Muscle of arm (tissue), 14 donors: ENCODE results near the gene LRCOL1. TPM values are rescaled to one million over a fixed set of nuclear protein-coding genes. Genes with fewer than 3 reads are reported as not detected.

Experiments used
- DNase-seq: peaks from one replicate; pipeline ENCODE4 v3.0.0-alpha.2; 2013
- long read RNA-seq, 11 donors: transcript quantifications; one replicate each; lab custom pipeline, GENCODE V29; 2026
- polyA plus RNA-seq, 12 donors: library from polyadenylated mRNA; unstranded; fragments of 120-200 nt; gene quantifications; one replicate each; pipeline ENCODE4 v1.2.1, GENCODE V29; 2013; ENCODE audit not compliant: insufficient read length in 12 of 12

Gene LRCOL1
- under 1 TPM in 7 of 12 donors, not detected in 5; 0.24 to 0.52 (median 0.42) TPM for polyA plus RNA-seq
- long read RNA-seq, donor 1, result 0 reads
- long read RNA-seq, donor 2, result 0 reads
- long read RNA-seq, donor 3, result 0 reads
- long read RNA-seq, donor 4, result 0 reads
- long read RNA-seq, donor 5, result 0 reads
- long read RNA-seq, donor 6, result 0 reads
- long read RNA-seq, donor 7, result 0 reads
- long read RNA-seq, donor 8, result 0 reads
- long read RNA-seq, donor 9, result 0 reads
- long read RNA-seq, donor 10, result 0 reads
- long read RNA-seq, donor 11, result 0 reads

DNA sequence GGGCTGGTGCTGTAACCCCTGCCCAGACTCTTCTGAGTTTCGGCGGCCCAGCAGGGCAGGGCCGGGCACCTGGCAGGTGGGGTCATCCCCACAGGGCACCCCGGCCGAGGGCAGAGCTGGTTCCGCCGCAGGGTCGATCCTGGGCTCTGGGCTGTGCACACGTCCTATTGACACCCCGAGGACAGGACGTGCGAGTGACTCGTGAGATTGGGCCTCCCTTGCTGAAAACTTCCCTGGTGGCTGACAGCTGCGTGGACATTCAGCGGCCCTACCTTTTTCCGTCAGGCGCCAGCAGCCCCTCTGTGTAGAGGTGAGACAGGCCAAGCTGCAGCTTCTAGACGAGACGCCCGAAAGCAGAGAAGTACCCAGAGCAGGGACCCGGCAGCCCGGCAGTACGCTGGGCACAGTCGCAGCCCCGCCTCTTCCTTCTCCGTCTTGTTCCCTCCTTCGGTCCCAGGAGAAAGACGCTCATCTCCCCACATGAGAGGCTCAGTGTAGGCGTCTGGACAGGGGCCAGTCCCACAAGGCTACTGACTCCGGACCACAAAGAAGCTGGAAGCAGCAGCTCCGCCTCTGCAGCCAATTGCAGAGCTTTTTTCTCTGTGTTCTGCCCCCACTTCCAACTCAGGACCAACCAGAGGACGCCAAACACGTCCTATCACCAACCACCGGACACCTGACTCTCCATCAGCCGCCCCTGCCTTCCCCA, at the start of gene LRCOL1:
TSS of gene LRCOL1 (minus strand) at position 532 of the 709 bp plus-strand sequence. CDS start 4,331 bp downstream, outside the sequence.
- no peak for DNase-seq

DNA sequence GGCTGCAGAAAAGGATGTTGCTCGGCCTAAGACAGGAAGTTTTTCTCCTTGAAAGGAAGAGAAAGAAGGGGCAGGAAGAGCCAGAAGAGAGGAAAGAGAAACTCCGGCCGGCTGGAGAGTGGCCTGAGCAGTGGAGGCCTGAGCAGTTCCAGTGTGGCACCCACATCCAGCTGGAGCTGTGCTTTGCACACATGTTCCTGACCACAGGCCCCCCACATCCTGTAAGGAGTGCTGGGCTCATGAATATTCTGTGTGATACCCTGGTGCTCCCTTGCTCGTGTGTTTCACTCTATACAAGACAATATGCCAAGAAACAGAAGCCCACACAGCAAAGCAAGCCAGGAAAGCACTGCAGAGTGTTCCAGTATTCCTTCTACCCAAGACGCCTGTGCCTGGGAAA, 49.7 kb upstream of the LRCOL1 start:
- no peak for DNase-seq

DNA sequence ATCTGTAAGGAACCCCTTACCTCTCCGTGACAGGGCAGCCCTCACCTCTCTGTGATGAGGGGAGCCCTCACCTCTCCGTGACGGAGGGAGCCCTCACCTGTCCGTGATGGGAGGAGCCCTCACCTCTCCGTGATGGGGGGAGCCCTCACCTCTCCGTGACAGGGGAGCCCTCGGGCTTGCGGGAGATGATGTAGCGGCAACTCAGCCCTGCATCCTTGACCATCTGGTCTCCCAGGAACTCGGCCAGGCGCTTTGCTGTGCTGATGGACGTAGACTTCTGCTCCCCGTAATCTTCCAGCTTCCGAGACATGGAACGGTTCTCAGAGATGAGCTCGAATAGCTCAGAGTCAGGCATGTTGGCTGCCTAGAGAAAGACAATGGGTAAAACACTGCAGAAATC, 48.8 kb upstream of the LRCOL1 start:
- no peak for DNase-seq

DNA sequence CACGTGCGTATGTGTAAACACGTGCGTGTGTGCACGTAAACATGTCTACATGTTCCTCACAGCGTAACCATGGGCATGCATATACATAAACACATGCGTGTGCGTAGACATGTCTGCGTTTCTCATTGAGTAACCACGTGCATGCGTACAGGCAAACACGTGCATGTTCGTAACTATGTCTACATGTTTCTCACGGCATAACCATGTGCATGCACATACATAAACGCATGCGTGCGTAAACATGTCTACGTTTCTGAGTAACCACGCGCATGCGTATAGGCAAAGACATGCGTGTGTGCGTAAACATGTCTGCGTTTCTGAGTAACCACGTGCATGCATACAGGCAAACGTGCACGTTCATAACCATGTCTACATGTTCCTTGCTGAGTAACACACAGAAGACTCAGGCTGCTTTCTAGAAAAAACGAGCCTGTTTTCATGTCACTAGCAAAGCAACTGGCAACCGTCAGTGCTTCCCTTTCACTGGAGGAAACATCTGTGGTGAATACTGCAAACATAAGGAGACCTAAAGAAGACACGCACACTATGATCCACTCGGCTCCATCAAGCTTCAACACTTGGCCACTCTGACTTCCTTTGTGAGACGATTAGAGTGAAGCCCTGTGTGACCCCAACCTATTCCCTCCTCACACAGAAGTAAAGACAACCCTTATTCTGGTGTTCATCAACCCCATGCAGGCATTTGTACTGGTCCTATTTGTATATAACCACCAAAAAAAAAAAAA, 47.9 kb upstream of the LRCOL1 start:
- DNase-seq, result no peak

DNA sequence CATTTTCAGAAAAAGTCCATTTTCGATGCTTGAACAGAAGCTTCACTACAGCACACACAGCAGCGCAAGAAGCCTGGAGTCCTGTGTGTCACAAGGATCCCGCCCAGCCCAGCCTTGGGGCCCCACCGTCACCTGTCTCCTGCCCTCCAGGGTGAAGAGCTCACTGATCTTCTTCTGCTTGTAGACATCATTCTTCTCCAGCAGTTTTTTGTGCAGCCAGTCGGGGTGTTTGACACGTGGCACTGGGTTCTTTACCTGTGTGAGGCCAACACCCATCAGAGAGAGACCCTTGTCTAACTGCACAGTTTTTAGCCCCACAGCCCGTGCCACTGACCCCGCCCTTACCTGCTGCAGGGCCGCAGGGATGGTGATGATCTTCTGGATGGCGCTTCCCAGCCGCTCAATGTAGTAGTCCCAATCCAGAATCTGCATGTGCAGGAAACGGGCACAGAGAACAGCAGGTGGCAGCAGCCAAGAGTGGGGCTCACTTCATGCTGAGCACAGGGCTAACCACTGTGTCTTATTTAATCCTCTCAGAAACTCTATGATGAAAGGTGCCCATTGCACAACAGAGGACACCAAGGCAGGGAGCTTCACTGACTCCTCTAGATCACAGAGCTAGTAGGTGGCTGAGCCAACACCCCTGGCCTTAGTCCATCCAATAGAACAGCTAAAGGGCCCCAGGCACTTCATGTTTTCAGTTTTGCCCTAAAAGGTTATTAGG, 46.8 kb upstream of the LRCOL1 start:
- no peak for DNase-seq

DNA sequence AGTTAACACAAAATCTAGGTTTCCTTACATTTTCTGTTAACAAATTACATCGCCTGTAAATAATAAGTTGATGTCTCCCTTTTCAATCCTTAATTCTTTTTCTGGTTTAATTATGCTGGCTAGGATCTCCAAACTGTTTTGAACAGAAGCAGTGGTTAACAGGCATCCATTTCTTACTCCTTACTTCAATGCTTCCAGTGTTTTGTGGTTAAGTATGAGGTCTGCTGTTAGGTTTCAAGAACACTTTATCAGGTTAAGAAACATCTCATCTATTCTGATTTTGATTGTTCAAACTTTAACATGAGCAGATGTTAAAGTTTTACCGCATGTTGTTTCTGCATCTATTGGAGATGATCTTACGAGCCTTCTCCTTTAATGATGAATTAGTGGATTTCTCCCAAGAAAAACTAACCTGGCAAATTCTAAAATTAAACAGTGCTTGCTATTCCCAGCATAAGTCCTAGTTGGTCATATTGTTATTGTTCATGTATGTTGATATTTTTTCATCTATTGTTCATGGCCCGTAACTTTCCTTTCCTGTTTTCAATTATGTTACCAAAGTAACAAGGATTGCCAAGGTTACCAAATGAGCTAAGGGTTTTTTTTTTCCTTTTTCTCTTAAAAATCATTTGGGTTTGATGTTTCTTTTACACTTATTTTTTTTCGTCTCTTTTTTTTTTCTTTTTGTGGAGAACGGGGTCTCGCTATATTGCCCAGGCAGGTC, 43.3 kb upstream of the LRCOL1 start:
- no peak for DNase-seq

DNA sequence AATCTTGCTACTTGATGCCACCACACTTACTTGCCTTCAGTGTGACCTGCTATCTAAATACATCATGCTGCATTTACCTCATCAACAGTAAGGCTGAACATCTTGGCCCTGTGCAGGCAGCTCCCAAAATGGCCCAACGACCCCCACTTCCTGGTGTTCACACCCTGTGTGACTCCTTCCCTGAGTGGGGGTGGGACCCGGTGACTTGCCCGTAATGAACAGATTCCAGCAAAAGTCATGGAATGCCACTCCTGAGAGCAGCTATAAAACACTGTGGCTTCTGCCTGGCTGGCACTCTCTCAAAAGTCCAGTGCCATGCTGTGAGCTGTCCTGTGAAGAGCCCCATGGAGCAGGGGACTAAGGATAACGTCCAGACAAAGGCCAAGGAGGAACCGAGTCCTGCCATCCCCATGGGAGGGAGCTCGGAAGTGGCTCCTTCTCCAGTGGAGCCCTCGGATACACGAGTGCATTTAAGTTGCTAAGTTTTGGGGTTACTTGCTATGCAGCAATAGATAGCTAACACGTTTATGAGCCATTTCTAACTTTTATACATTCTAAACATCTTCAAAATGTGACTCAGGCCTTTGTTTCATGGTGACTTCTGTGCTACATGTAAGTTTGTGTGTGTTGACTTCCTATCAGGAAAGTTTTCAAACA, 41.2 kb upstream of the LRCOL1 start:
- DNase-seq, result no peak

DNA sequence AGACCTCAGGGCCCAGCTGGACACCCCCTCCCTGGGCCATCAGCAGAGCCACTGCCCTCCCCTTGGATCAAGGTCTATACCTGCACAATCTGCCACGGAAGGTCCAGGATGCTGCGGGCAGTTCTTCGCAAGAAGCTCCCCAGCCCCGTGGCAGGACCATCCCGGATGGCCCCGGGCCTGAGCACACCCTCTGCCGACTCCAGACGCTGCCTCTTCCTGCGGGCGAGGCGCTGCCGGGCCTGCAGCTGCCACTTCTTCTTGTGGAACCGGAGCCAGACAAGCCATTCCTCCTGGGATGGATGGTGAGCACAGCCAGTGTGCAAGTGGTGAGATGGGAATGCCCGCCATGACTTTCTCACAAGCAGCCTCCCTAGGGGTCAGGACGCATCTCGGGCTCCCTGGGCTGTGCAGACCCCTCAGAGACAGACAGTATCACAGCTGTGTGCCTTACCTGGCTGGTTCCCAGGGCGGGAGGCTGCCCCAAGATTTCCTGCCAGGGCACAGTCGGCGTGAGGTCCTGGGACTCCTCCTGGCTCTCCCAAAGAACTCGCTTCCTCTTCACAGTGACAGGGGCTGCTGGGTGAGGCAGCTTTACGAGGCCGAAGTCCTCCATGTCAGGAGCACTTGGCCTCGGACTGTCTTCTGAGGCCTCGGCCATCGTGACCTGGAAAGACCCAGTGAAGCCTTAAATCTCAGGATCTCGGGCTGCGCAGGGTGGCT, 39.0 kb upstream of the LRCOL1 start:
- no peak for DNase-seq

DNA sequence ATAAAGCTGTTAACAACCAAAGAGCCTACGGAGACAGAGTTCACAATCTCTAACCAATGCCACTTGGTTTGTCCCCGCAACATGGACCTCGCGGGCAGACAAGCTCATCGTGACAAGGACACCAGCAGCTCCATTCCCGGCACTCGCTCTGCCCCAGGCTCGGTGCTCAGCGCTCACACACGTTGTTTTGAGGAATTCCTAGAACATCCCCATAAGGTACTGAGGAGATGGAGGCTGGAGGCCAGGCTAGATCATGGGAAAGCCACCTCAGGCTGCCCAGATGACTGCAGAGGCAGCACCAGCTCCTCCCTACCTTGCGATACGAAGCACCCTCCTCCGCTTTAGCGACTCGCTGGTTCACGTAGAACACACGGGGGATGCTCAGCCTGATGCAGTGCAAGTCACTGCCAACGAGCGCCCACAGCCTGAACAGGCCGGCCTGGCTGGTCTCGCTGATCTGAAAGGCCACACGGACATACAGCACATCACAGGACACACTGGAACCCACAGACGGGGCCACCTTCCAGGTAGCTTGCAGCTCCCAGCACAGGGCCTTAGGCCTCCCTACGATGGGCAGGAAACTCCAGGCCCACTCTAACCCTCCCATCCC, 38.3 kb upstream of the LRCOL1 start:
- no peak for DNase-seq

DNA sequence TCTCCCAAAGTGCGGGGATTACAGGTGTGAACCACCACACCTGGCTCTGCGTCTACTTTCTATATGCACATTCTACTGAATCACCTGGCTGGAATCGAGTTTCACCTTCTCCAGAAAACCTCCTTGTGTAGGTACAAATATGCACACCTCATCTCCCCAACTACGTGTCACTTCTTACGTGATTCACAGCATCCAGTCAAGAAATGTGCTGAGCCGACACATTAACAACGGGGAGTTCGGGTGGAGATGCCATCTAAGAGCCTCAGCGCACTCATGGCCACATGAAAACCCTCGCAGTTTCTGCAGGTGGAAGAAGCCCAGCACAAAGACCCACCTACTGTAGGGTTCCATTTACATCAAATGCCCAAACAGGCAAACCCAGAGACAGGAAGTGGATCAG, 37.5 kb upstream of the LRCOL1 start:
- DNase-seq, result no peak

DNA sequence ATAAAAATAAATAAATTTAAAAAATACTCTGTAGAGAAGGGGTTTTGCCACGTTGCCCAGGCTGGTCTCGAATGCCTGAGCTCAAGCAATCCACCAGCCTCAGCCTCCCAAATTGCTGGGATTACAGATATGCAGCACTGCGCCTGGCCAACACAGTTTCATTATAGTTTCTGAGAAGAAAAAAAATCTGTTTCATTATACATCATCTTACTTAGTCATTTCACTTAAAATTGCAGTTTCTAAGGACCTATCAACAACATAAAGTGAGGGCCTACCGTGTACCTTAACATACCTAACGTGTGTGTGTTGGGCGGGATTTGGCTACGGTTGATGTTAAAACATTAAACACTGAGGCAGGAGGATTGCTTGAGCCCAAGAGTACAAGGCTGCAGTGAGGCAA, 36.5 kb upstream of the LRCOL1 start:
- no peak for DNase-seq

DNA sequence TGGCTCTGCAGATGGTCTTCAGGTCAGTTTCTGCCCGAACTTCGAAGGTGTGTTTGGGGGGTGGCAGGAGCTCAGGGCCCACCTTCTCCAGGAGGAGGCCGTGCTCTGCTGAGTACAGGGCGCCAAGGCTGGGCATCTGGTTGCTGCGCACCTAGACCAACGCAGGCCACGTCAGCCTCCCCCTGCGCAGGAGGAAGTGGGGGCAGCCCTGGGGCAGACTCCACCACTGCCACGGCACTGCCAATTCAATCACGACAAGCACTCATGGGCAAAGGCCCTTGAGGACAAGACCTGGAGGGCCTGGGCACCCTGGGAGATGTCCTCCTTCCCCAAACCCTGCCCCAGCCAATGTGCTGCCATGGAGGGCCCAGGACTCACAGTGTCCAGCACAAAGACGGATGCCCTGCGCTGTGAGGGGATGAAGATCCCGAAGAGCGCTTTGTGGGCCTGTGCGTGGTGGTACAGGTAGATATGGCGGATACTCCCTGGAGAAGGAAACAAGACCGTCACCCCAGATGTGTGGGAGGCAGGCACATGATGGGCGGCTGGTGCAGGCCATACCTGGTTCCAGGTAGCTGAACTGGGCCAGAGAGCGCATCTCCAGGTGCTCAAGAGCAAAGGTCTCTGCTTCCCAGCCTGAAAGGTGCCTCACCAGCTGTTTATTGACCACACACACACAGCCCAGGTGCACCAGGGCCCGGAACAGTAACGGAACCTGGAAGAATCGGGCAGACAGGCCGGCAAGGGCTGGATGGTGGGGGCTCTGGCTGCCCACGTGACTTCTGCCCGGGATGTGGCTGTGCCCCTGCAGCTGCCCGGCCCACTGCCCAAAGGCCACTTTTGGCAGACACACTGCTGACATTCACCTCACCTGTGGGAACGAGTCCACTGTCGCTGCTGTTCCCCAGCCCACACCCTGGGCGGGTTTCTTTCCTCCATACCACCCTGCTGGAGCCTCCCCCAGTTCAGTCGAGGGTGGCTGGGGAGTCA, 32.8 kb upstream of the LRCOL1 start:
- DNase-seq, result no peak

DNA sequence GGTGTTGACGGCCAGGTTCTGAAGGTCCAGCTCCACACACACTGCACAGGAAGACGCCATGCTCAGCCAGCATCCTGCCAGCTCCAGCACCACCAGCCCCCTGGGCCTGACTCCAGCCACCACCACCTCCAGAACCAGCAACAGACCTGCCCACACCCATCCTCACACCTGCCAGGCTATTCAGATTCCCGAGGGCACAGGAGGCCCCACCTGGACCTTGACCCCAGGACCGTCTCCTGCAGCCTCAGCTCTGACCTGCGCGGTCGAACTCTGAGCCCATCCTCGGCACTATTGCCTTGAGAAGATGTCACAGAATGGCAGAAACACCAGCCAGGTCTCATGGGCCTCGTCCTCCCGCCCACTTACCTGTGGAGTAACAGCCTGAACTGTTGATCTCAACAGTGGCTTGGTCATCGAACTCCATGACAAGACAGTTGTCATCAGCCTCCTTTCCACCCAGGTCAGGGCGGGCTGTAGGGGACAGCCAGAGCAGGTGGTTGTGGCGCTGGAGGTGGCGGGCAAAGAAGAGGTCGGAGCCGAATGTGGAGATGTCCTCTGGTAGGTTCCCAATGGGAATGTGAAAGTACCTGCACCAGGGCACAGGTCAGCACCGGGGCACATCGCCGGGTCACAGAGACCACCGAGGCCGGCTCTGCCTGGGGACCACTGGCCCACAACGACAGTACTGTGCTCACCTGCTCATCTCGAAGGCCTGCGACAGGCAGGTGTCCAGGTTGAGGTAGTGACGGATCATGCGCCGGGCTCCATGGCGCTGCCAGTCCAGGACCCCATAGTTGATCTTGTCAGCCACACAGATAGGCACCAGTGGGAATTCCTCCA, 31.6 kb upstream of the LRCOL1 start:
- no peak for DNase-seq

DNA sequence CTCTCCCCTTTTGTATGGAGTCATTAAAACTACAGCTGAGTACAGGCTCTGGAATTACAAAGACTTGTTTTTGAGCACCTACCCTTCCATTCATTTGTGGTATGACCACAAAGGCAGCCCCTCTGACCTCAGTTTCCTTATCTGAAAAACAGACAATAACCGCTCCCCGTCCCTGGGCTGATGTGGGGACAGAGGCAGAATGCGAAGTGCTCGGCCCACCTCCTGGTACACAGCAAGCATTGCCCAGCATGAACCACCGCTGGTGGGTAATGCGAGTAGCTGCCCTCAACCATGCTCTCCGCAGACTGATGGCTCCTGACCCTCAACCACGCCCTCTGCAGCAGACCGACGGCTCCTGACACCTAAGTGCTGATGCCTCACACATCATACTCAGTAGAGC, 30.6 kb upstream of the LRCOL1 start:
- no peak for DNase-seq

DNA sequence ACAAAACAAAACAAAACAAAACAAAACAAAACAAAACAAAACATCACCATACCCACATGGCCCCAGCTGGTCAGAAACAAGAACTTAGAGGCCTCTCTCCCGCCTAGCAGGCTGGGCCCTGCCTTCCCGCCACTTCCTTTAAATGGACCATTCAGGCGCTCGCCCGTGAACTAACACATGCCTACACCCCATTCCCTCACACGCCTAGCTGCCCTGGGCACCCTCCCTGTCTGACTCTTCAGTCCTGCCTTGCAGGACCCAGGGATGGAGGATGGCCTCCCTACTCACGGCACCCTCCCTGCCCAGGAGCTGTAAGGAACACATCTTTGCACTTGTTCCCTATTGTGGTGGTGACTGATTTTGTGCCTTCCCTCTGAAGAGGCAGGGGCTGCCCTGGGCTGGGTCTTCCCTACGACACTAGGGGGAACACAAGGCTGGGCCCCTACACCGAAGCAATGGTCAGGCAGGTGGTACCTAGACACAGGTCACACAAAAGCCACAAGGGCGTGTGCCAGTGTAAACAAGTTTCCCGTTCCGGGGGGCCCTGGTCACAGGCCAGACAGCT, 29.7 kb upstream of the LRCOL1 start:
- DNase-seq, result no peak

DNA sequence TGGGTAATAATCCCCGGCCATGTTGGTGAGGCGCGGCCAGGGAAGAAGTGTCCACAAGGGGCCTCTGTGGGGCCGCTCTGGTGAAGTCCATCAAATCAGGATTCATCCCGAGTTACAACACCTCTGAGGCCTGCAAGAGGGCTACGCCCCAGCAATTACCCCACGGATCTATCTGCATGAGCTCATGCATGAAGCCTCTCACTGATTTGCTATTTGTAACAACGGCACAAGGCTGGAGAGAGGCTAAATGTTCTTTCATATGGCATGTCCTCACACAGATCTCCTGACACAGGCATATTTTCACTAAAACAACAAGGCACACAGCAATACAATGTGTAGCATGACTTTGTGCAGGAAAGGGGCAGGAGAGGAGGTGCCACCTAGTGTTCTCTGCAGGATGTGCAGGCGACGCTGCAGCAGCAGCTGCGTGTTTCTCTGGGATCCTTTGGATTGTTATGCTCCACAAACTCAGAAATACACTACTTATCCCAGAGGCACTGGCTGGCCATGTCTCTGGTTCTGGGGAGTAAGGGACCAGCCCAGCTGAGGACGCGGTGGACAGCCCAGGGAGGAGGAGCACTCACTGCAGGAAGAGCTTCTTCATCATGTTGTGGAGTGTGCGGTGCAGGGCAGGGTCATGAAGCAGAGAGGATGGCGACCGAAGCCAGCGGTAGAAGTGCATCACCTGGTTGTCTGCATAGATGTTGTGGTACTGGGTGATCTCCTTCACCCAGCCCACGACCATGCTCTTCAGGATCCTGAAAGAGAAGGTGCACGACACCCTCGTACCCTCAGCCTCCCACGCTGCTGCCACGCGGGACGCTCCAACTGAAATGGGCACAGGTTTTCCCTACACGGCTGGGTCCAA, 28.4 kb upstream of the LRCOL1 start:
- no peak for DNase-seq
